GM23248 (cell line): ENCODE results near the gene MRLN. TPM values are rescaled to one million over a fixed set of nuclear protein-coding genes. Genes with fewer than 3 reads are reported as not detected.
"Not testable (repeated sequence)": the region's sequence is repeated elsewhere in the genome, so short reads cannot be mapped to it uniquely, and the experiment has no call there.

ENCODE experiments used
- DNase-seq: peaks from one replicate; pipeline ENCODE4 v3.0.0-alpha.2; 2015
- H2AFZ ChIP-seq: fragments of 200-600 bp; sonication (generic); 2 replicates; pipeline ENCODE4 v1.6.1; 2016; ENCODE audit warnings: antibody characterized with exemption
- H3F3A ChIP-seq: fragments of 200-600 bp; sonication (generic); 2 replicates; pipeline ENCODE4 v1.6.1; 2016; ENCODE audit warnings: mild to moderate bottlenecking, antibody characterized with exemption, mixed run types; ENCODE audit not compliant: insufficient read depth
- H3K27ac ChIP-seq: fragments of 200-600 bp; sonication (generic); 2 replicates; pipeline ENCODE4 v1.5.1; 2016; ENCODE audit warnings: mild to moderate bottlenecking
- H3K27me3 ChIP-seq: fragments of 200-600 bp; sonication (generic); replicated peaks from 2 replicates; pipeline ENCODE4 v1.6.1; 2016; ENCODE audit warnings: mild to moderate bottlenecking; ENCODE audit not compliant: insufficient read depth
- H3K36me3 ChIP-seq: fragments of 200-600 bp; sonication (generic); 2 replicates; pipeline ENCODE4 v1.6.1; 2016; ENCODE audit warnings: low read depth, mild to moderate bottlenecking
- H3K4me1 ChIP-seq: fragments of 200-600 bp; sonication (generic); 2 replicates; pipeline ENCODE4 v1.6.1; 2016; ENCODE audit warnings: mild to moderate bottlenecking; ENCODE audit not compliant: insufficient read depth
- H3K4me2 ChIP-seq: fragments of 200-600 bp; sonication (generic); one replicate; pipeline ENCODE4 v1.6.1; 2016; ENCODE audit warnings: mild to moderate bottlenecking; ENCODE audit not compliant: unreplicated experiment
- H3K4me3 ChIP-seq: fragments of 200-600 bp; sonication (generic); 2 replicates; pipeline ENCODE4 v1.5.1; 2016; ENCODE audit warnings: mild to moderate bottlenecking
- H3K79me2 ChIP-seq: fragments of 200-600 bp; sonication (generic); 2 replicates; pipeline ENCODE4 v1.6.1; 2016; ENCODE audit warnings: mild to moderate bottlenecking; ENCODE audit not compliant: insufficient read depth
- H3K9ac ChIP-seq: fragments of 200-600 bp; sonication (generic); 2 replicates; pipeline ENCODE4 v1.6.1; 2016; ENCODE audit warnings: mild to moderate bottlenecking
- H3K9me2 ChIP-seq: fragments of 200-600 bp; sonication (generic); 2 replicates; pipeline ENCODE4 v1.6.1; 2016; ENCODE audit warnings: mixed run types, mild to moderate bottlenecking, moderate library complexity; ENCODE audit not compliant: insufficient read depth
- H3K9me3 ChIP-seq: fragments of 200-600 bp; sonication (generic); one replicate; pipeline ENCODE4 v1.6.1; 2017; ENCODE audit warnings: low read depth
- H4K20me1 ChIP-seq: fragments of 200-600 bp; sonication (generic); 2 replicates; pipeline ENCODE4 v1.6.0; 2016; ENCODE audit not compliant: insufficient read depth
- EZH2 ChIP-seq: fragments of 200-600 bp; sonication (generic); IDR thresholded peaks from 2 replicates; pipeline ENCODE4 v1.6.1; 2018; ENCODE audit warnings: antibody characterized with exemption, mild to moderate bottlenecking; ENCODE audit not compliant: insufficient read depth, poor library complexity, severe bottlenecking
- EZH2phosphoT487 ChIP-seq: fragments of 200-600 bp; sonication (generic); IDR thresholded peaks from 2 replicates; pipeline ENCODE4 v1.6.1; 2018; ENCODE audit warnings: antibody characterized with exemption, moderate library complexity, mild to moderate bottlenecking, low read depth; ENCODE audit not compliant: insufficient read depth
- WGBS, 2 experiments: methylation state at CpG; one replicate each; pipeline ENCODE4 v1.1.6; 2015 to 2017; ENCODE audit warnings: low lambda C conversion rate in 2 of 2, low coverage in 1 of 2; ENCODE audit errors: missing lambda C conversion rate in 2 of 2; 5-methylcytosine and 5-hydroxymethylcytosine counted together
- in situ Hi-C: fragments of 300-500 bp; cut with MboI; formaldehyde crosslinking; loops from 2 replicates; pipeline ENCODE4 v1.15.0; 2020
- polyA plus RNA-seq: library from polyadenylated mRNA; unstranded; fragments of >200 nt; fragmentation: Nextera tagmentation; extraction: Ambion mirVana; gene quantifications from 2 replicates; pipeline ENCODE4 v1.2.1, GENCODE V29; 2016
- total RNA-seq: library from RNA; depleted of rRNA; stranded (reverse); fragments of >200 nt; shearing (Covaris generic); gene quantifications from 2 replicates; pipeline ENCODE4 v1.2.3, GENCODE V29; 2014

Gene MRLN
- total and polyA plus RNA-seq, 2 experiments from 2014 or later: not detected

GRCh38 chr10:59791601-59792000, 38.3 kb upstream of the MRLN start:
- Histone ChIP-seq H3K4me2 (no peak overlapping the region), H3K9ac (no peak overlapping the region), H3F3A (no peaks in the 10 kb centered on the region), H3K79me2 (no peaks in the 10 kb centered on the region), H3K9me2 (no peaks in the 10 kb centered on the region), H3K9me3 (no peaks in the 10 kb centered on the region), H3K27me3 (no peaks in the 10 kb centered on the region), H2AFZ (no peak overlapping the region), H3K27ac (no peak overlapping the region), H4K20me1 (no peaks in the 10 kb centered on the region; the same call in 1 of the 2 replicates), H3K36me3 (peaks cover 28% of the 10 kb centered on the region), H3K4me3 (no peak overlapping the region), H3K4me1 (no peaks in the 10 kb centered on the region)
- DNase-seq: no peak
- 47 to 52% methylated on average over 2 of the region's 2 CpGs for WGBS, 2 experiments
- TF ChIP-seq EZH2 (no peak), EZH2phosphoT487 (no peak)
- in situ Hi-C loops: no loop called here

GRCh38 chr10:59790080-59790479, 36.8 kb upstream of the MRLN start:
- H3K4me2 ChIP-seq, in situ Hi-C loops, H3K9me3 ChIP-seq, H3F3A ChIP-seq, H2AFZ ChIP-seq, H3K4me3 ChIP-seq, DNase-seq, H3K27me3 ChIP-seq, H3K9me2 ChIP-seq, H3K9ac ChIP-seq, H3K27ac ChIP-seq, H4K20me1 ChIP-seq, H3K79me2 ChIP-seq, H3K4me1 ChIP-seq: not testable (repeated sequence)
- 50% methylated on average over 2 of the region's 2 CpGs for WGBS, 2 experiments
- peaks cover 28% of the 10 kb centered on the region for H3K36me3 ChIP-seq

DNA sequence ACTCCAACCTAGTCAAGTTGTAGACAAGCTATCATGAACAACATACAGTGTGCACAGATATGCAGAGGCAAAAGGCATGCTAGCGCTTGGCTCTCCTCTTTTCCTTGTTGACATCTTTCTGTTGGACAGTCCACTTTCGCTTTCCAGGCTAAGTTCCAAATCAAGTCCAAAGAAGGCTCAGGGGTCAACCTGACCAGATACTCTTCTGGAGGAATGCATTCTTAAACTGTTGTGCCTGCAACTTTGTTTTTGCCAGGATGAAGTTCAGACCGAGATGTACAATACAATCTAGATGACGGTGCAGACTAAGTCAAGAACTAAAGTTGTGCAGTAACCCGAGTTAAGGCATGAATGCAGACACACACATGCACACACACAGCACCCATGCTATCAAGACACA, 35.7 kb upstream of the MRLN start:
- H3K4me1 ChIP-seq, H3K27me3 ChIP-seq, H3K4me2 ChIP-seq, H3K9me3 ChIP-seq, H2AFZ ChIP-seq, H3F3A ChIP-seq, H3K9ac ChIP-seq, H3K79me2 ChIP-seq, in situ Hi-C loops, H3K4me3 ChIP-seq, H3K27ac ChIP-seq, H4K20me1 ChIP-seq, DNase-seq, H3K9me2 ChIP-seq: not testable (repeated sequence)
- 94% methylated on average over 5 of the region's 5 CpGs for WGBS, 2 experiments
- H3K36me3 ChIP-seq: peaks cover 28% of the 10 kb centered on the region

DNA sequence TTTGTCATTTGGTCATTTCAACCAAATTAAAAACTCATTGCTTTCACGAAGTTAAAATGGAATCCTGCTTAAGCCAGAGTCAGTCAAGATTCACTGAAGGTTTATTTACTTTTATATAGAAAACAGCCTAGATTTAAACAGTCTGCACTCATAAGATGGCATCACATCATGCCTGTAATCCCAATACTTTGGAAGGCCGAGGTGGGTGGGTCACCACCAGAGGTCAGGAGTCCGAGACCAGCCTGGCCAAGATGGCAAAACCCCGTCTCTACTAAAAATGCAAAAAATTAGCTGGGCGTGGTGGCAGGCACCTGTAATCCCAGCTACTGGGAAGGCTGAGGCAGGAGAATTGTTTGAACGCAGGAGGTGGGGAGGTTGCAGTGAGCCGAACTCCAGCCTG, 33.8 kb upstream of the MRLN start:
- H2AFZ ChIP-seq, H3K4me3 ChIP-seq, H4K20me1 ChIP-seq, H3K4me1 ChIP-seq, in situ Hi-C loops, H3K9me3 ChIP-seq, H3F3A ChIP-seq, H3K9me2 ChIP-seq, DNase-seq, H3K27me3 ChIP-seq, H3K4me2 ChIP-seq, H3K9ac ChIP-seq, H3K79me2 ChIP-seq, H3K27ac ChIP-seq: not testable (repeated sequence)
- 72 to 84% methylated on average over 7 of the region's 7 CpGs for WGBS, 2 experiments
- H3K36me3 ChIP-seq: peaks cover 14% of the 10 kb centered on the region

- H3K4me2 ChIP-seq, H3K9ac ChIP-seq, H3K9me2 ChIP-seq, H3K4me1 ChIP-seq, H3K4me3 ChIP-seq, H3K9me3 ChIP-seq, H3K79me2 ChIP-seq, H3K27me3 ChIP-seq, in situ Hi-C loops, H2AFZ ChIP-seq, H3K36me3 ChIP-seq, H3F3A ChIP-seq, DNase-seq, H4K20me1 ChIP-seq, H3K27ac ChIP-seq: not testable (repeated sequence)
- WGBS, 2 experiments: 89 to 95% methylated on average over 2 to 3 of the region's 3 CpGs
Measured at GRCh38 chr10:59785476-59785875, 32.2 kb upstream of the MRLN start.
